HL-60 (cell line): ENCODE measurements around the gene PLXDC2.

Experiments used
- CTCF ChIP-seq: IDR thresholded peaks from one replicate; pipeline ENCODE4 v1.5.1; 2011; ENCODE audit warnings: low read length, control low read depth, inconsistent platforms; ENCODE audit not compliant: insufficient read depth
- POLR2AphosphoS5 ChIP-seq: IDR thresholded peaks from 2 replicates; pipeline ENCODE4 v1.6.1; 2012; ENCODE audit warnings: low read depth

DNA sequence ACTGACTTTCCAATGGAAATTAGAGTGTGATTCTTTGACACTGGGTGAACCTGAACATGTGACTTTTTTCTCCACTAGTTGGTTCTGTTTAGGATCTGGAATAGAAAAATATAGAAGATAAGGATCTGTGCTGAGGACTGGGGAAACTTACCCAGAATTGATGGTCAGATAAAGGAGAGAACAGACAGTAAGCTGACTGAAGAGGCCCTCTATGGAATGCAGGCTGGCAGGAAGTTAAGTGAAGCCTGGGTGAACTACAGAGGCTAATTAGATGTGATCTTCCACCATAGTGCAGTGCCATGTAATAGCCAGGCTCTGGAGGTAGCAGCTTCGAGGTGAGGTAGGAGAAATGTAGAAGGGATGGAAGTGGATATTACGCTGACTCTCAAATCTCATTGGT, 455.3 kb downstream of the PLXDC2 start:
- TF ChIP-seq POLR2AphosphoS5 (no peak), CTCF (no peak)
